Spleen (tissue), 7 donors: ENCODE results near the gene AP5Z1.
A peak's percentile ranks its signal among the peaks of the same experiment; 100 is the strongest.

Source experiments
- CTCF ChIP-seq, 11 experiments: fragments of 200-600 bp in 7 of 11; fragments of 450-650 bp in 4 of 11; sonication (generic) in 4 of 11; IDR thresholded peaks in 8 of 11; conservative IDR thresholded peaks in 3 of 11; 1 replicate in 7 of 11; 2 replicates in 4 of 11; pipeline versions ENCODE4 v1.4.0 to v1.8.0; 2016 to 2021; ENCODE audit warnings: antibody characterized with exemption in 11 of 11, inconsistent platforms in 4 of 11, mild to moderate bottlenecking in 1 of 11
- POLR2A ChIP-seq, 3 donors: fragments of 450-650 bp; IDR thresholded peaks; one replicate each; pipeline ENCODE4 v1.5.1; 2017; ENCODE audit warnings: antibody characterized with exemption in 3 of 3, mild to moderate bottlenecking in 1 of 3
- POLR2AphosphoS5 ChIP-seq, 3 donors: sonication (generic); formaldehyde crosslinking; IDR thresholded peaks; one replicate each; pipeline ENCODE4 v1.5.1; 2017; ENCODE audit warnings: antibody characterized with exemption in 3 of 3
- donor health status: DM: no; HTN: no; CAD: no; lungs with moderate emphysema.
- donor health status: DM: no; HTN: no; CAD: no.
- donor health status: DM: no; HTN: no; CAD: no.

- TF ChIP-seq POLR2A (IDR thresholded peaks at IDR 0.05) (no peak), CTCF (IDR thresholded peaks at IDR 0.05 in 8 of 11, conservative IDR thresholded peaks at IDR 0.05 in 3 of 11) (no peak), POLR2AphosphoS5 (IDR thresholded peaks at IDR 0.05) (peak in 1 of 3 donors; percentile 44)
These were observed 17.3 kb upstream of the AP5Z1 start for GRCh38 chr7:4758111-4758510.
